Rectal smooth muscle tissue (tissue), 1 donor: Measurements from ENCODE around the gene SELENOM.
"Not testable (repeated sequence)": the region's sequence is repeated elsewhere in the genome, so short reads cannot be mapped to it uniquely, and the experiment has no call there.

ENCODE experiments used
- H3K27ac ChIP-seq: one replicate; pipeline ENCODE4 v1.7.0; 2013; ENCODE audit warnings: low read depth, low read length, inconsistent platforms
- H3K27me3 ChIP-seq: one replicate; pipeline ENCODE4 v1.7.0; 2013; ENCODE audit warnings: low read length; ENCODE audit not compliant: control insufficient read depth, insufficient read depth
- H3K36me3 ChIP-seq: one replicate; pipeline ENCODE4 v1.7.0; 2013; ENCODE audit warnings: low read length; ENCODE audit not compliant: control insufficient read depth, insufficient read depth
- H3K4me1 ChIP-seq: one replicate; pipeline ENCODE4 v1.7.0; 2013; ENCODE audit warnings: low read length; ENCODE audit not compliant: control insufficient read depth, insufficient read depth
- H3K4me3 ChIP-seq: one replicate; pipeline ENCODE4 v1.7.0; 2013; ENCODE audit warnings: low read length
- H3K9ac ChIP-seq: one replicate; pipeline ENCODE4 v1.7.0; 2013; ENCODE audit warnings: low read length

Gene SELENOM

GRCh38 chr22:31119026-31119717 is 11.8 kb upstream of the SELENOM start:
- H3K9ac ChIP-seq, result no peak overlapping the region
- H3K4me3 ChIP-seq, result no peak overlapping the region
- no peak overlapping the region for H3K27ac ChIP-seq
- peaks cover 9% of the 10 kb centered on the region for H3K4me1 ChIP-seq
- no peaks in the 10 kb centered on the region for H3K36me3 ChIP-seq
- no peaks in the 10 kb centered on the region for H3K27me3 ChIP-seq

DNA sequence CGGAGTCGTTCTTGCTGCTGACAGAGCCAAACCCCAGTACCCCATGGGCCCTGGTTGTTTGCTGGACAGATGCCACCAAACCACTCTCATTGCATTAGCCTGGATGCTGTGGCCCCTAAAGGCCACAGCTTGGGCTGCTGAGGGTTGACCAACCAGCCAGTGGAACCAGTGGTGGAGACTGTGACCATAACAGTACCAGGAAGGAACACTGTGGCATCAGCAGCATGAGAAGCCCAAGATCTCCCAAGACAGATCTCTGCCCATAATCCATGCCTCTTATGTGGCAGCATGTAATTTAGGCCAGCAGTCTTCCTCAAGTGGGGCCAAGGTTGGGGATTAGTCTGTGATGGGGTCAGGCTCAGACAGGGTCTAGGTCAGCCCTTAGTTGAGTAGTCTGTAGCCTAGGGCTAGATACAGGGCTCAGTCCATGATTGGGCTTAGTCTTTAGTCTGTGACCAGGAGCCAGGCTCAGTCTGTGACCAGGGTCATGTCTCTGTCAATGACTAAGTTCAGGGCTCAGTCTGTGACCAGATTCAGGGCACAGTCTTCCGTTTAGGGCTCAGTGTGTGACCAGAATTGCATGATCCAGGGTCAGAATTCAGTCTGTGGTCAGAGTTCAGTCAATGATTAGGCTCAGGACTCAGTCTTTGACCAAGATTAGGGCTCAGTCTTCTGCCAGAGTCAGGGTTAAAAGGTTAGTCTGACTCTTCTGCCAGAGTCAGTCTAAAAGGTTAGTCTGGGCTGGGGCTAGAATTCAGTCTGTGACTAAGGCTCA is 10.9 kb upstream of the SELENOM start:
- Histone ChIP-seq H3K4me1 (peaks cover 9% of the 10 kb centered on the region), H3K36me3 (no peaks in the 10 kb centered on the region), H3K27me3 (no peaks in the 10 kb centered on the region), H3K9ac (no peak overlapping the region), H3K4me3 (no peak overlapping the region), H3K27ac (no peak overlapping the region)

DNA sequence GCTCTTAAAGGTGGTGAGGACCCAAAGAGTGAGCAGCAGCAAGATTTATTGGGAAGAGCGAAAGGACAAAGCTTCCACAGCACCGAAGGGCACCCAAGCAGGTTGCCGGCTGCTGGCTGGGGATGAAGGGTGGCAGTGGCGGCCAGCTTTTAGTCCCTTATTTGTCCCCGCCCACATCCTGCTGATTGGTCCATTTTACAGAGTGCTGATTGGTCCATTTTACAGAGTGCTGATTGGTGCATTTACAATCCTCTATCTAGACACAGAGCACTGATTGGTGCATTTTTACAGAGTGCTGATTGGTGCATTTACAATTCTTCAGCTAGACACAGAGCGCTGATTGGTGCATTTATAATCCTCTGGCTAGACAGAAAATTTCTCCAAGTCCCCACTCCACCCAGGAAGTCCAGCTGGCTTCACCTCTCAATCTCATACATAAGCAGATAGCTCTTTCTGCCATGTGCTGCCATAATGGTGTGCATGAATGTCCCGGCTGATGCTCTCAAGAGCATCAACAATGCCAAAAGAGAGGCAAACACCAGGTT is 5.3 kb upstream of the SELENOM start:
- H3K36me3 ChIP-seq, H3K27me3 ChIP-seq, H3K4me1 ChIP-seq, H3K27ac ChIP-seq, H3K4me3 ChIP-seq, H3K9ac ChIP-seq: not testable (repeated sequence)

- Histone ChIP-seq H3K36me3 (peaks cover 2% of the 10 kb centered on the region), H3K4me1 (peaks cover 25% of the 10 kb centered on the region), H3K4me3 (peak overlapping the region; percentile 63), H3K9ac (peak overlapping the region; percentile 51), H3K27ac (peak overlapping the region; percentile 100), H3K27me3 (no peaks in the 10 kb centered on the region)
These were observed 488 bp upstream of the SELENOM start for GRCh38 chr22:31107894-31108218.

DNA sequence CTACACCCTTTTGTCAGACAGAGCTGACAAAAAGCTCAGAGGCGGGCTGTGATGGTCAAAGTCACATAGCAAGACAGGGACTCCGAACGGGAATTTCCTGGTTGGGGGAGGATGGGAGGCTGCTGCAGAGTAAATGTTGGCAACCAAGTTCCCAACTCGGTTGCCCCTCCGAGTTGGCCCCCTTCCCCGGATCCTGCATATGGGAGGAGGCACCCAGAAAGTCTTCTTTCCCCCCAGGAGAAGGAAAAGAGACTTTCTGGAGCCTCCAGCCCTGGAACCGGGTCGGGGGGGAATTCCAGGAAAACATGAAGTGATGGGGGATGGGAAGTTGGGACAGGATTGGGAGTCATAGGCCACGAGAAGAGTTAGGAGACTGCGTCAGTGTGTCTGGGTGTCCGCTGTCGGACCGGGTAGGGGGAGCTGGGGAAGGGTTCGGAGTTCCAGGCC is 614 bp downstream of the SELENOM start:
- peaks cover 2% of the 10 kb centered on the region for H3K36me3 ChIP-seq
- peaks cover 33% of the 10 kb centered on the region for H3K4me1 ChIP-seq
- H3K27me3 ChIP-seq, result no peaks in the 10 kb centered on the region
- peak overlapping the region; percentile 100 for H3K27ac ChIP-seq
- H3K4me3 ChIP-seq, result peak overlapping the region; percentile 82
- H3K9ac ChIP-seq, result peak overlapping the region; percentile 86

DNA sequence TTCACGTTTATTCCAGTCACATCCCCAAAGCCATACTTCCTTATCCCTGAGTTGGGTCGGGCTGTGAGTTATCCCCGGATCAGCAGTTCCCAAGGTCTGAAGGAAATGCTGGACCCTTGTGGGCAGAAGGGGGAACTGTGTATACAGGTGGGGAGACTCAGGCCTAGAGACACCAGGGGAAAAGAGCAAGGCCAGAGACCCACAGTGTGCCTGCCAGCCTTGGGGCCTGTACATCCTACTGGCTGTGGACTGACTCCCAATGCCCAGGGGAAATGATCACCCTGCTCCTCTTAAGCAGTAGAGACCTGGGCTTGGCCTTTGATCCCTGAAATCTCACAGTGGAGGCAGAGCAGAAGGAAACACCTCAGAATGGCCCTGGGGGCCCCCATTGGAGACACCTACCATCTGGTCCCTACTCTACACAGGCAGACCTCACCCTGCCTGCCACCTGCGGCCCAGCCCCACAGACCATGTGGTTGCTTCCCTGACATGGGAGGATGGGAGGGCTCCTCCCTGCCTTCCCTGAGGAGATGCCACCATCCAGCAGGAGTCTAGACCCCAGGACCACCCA is 1.3 kb downstream of the SELENOM start:
- peak overlapping the region; percentile 100 for H3K27ac ChIP-seq
- H3K27me3 ChIP-seq, result no peaks in the 10 kb centered on the region
- H3K4me3 ChIP-seq, result peak overlapping the region; percentile 82
- H3K9ac ChIP-seq, result peak overlapping the region; percentile 47
- peaks cover 4% of the 10 kb centered on the region for H3K36me3 ChIP-seq
- peaks cover 37% of the 10 kb centered on the region for H3K4me1 ChIP-seq

- peaks cover 7% of the 10 kb centered on the region for H3K36me3 ChIP-seq
- peak overlapping the region; percentile 82 for H3K4me3 ChIP-seq
- H3K4me1 ChIP-seq, result peaks cover 40% of the 10 kb centered on the region
- H3K9ac ChIP-seq, result peak overlapping the region; percentile 35
- peak overlapping the region; percentile 100 for H3K27ac ChIP-seq
- H3K27me3 ChIP-seq, result no peaks in the 10 kb centered on the region
These were observed 2.0 kb downstream of the SELENOM start for GRCh38 chr22:31105282-31105929.

DNA sequence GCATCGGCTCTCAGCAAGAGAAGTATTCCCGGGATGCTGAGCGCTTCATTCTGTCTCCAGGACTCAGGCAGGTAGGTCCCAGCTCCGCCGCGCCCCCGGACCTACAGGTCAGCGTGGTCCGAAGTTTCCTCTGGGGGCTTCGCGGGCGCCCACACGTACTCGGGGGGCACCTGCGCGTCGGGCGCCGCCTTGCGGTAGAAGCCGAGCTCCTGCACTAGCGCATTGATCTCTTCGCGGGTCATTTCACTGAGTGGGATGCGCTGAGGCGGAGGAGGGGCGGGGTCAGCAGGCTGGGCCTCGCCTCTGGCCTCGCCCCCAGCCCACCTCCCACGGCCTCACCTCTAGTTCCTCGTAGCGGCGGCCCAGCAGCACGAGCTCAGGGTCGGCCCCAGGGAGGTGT is 2.5 kb downstream of the SELENOM start:
- Histone ChIP-seq H3K4me3 (peak overlapping the region; percentile 82), H3K36me3 (peaks cover 12% of the 10 kb centered on the region), H3K27me3 (no peaks in the 10 kb centered on the region), H3K4me1 (peaks cover 43% of the 10 kb centered on the region), H3K9ac (no peak overlapping the region), H3K27ac (peak overlapping the region; percentile 100)

DNA sequence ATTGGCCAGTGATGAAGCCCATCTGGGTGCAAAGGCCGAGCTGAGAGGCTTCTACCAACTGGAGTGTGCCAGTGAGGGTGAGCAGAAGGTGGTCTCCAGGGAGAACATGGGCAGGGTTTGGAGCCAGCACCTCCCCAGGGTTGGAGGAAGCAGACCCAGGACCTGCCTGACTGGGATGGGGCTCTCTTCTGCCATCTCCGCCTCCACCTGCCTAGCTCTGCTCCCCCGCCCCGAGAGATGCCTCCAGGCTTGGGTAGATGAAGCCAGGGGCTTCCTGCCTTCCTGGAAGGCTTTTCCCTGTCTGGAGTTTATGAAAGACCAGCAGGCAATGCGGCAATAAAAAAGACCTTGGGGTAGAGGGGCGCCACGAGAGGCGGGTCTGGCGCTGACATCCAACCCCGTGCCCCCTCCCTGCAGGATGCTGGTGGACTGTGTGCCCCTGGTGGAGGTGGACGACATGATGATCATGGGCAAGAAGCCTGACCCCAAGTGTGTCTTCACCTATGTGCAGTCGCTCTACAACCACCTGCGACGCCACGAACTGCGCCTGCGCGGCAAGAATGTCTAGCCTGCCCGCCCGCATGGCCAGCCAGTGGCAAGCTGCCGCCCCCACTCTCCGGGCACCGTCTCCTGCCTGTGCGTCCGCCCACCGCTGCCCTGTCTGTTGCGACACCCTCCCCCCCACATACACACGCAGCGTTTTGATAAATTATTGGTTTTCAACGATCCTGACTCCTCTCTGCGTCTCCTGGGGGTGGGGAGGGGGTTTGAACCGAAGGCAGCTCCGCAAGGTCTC is 3.3 kb downstream of the SELENOM start:
- Histone ChIP-seq H3K36me3 (peaks cover 19% of the 10 kb centered on the region), H3K27ac (peak overlapping the region; percentile 100), H3K4me1 (peaks cover 50% of the 10 kb centered on the region), H3K27me3 (no peaks in the 10 kb centered on the region), H3K4me3 (no peak overlapping the region), H3K9ac (no peak overlapping the region)

DNA sequence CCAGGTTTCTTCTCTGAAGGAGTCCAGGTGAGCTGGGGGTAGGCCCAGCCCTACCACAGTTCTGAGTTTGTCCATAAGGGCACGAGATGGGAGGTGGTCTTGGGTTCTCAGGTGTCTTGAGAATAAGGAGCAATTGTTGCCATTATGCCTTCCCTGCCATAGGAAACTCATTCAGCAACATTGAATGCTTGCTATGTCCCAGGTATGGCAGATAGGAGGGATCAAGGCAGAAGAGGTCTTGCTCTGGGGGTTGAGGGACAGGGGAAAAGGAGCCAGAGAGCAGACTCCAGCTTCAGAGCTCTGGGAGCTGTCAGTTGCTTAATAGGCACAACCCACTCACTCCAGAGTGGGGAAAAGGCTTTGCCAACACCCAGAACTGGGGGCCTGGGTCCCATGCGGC is 4.3 kb downstream of the SELENOM start:
- Histone ChIP-seq H3K4me1 (peaks cover 57% of the 10 kb centered on the region), H3K9ac (no peak overlapping the region), H3K4me3 (no peak overlapping the region), H3K27ac (peak overlapping the region; percentile 100), H3K27me3 (no peaks in the 10 kb centered on the region), H3K36me3 (peaks cover 19% of the 10 kb centered on the region)

- peaks cover 58% of the 10 kb centered on the region for H3K4me1 ChIP-seq
- no peak overlapping the region for H3K4me3 ChIP-seq
- peak overlapping the region; percentile 100 for H3K27ac ChIP-seq
- H3K27me3 ChIP-seq, result no peaks in the 10 kb centered on the region
- H3K9ac ChIP-seq, result no peak overlapping the region
- H3K36me3 ChIP-seq, result peaks cover 23% of the 10 kb centered on the region
These were observed 4.8 kb downstream of the SELENOM start for GRCh38 chr22:31102441-31103081.
